ENCODE results near the gene RSAD1.
"Not testable (repeated sequence)": the region's sequence is repeated elsewhere in the genome, so short reads cannot be mapped to it uniquely, and the experiment has no call there.

Gene RSAD1

DNA sequence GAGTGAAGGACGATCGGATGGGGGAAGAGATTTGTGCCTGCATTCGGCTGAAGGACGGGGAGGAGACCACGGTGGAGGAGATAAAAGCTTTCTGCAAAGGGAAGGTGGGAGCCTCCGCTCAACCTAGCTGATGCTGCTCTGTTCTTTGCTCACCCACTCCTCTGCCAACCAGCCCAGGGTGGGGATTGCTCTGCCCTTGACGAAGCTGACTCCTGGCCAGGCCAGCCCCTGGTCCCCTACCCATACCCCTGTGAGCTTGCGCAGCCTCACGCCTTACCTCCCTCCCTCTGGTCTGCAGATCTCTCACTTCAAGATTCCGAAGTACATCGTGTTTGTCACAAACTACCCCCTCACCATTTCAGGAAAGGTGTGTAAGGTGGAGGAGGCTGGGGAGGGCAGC is 4.8 kb upstream of the RSAD1 start:
- Histone ChIP-seq H3K36me3 (no peaks in the 10 kb centered on the region), H3K4me1 (no peaks in the 10 kb centered on the region), H3K9me3 (no peaks in the 10 kb centered on the region), H3K4me3 (ENCODE audit: low read depth, low read length) (no peak overlapping the region), H3K27me3 (peaks cover 57% of the 10 kb centered on the region)
- no peak for DNase-seq
- TF ChIP-seq, protein P1, sequence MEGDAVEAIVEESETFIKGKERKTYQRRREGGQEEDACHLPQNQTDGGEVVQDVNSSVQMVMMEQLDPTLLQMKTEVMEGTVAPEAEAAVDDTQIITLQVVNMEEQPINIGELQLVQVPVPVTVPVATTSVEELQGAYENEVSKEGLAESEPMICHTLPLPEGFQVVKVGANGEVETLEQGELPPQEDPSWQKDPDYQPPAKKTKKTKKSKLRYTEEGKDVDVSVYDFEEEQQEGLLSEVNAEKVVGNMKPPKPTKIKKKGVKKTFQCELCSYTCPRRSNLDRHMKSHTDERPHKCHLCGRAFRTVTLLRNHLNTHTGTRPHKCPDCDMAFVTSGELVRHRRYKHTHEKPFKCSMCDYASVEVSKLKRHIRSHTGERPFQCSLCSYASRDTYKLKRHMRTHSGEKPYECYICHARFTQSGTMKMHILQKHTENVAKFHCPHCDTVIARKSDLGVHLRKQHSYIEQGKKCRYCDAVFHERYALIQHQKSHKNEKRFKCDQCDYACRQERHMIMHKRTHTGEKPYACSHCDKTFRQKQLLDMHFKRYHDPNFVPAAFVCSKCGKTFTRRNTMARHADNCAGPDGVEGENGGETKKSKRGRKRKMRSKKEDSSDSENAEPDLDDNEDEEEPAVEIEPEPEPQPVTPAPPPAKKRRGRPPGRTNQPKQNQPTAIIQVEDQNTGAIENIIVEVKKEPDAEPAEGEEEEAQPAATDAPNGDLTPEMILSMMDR (IDR thresholded peaks at IDR 0.05; ENCODE audit: low read depth, low read length): no peak

DNA sequence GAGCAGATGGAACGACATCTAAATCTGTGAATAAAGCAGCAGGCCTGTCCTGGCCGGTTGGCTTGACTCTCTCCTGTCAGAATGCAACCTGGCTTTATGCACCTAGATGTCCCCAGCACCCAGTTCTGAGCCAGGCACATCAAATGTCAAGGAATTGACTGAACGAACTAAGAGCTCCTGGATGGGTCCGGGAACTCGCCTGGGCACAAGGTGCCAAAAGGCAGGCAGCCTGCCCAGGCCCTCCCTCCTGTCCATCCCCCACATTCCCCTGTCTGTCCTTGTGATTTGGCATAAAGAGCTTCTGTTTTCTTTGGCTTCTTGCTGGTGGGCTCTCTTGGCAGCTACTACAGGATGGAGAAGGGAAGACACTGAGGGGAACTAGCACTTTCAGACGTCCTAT is 4.1 kb upstream of the RSAD1 start:
- TF ChIP-seq, protein P1 (IDR thresholded peaks at IDR 0.05; ENCODE audit: low read depth, low read length): no peak
- H3K27me3 ChIP-seq: peaks cover 51% of the 10 kb centered on the region
- H3K9me3 ChIP-seq: no peaks in the 10 kb centered on the region
- H3K36me3 ChIP-seq: no peaks in the 10 kb centered on the region; the same call in 1 of the 2 replicates
- no peak overlapping the region for H3K4me3 ChIP-seq (ENCODE audit: low read depth, low read length)
- no peak for DNase-seq
- no peaks in the 10 kb centered on the region for H3K4me1 ChIP-seq

DNA sequence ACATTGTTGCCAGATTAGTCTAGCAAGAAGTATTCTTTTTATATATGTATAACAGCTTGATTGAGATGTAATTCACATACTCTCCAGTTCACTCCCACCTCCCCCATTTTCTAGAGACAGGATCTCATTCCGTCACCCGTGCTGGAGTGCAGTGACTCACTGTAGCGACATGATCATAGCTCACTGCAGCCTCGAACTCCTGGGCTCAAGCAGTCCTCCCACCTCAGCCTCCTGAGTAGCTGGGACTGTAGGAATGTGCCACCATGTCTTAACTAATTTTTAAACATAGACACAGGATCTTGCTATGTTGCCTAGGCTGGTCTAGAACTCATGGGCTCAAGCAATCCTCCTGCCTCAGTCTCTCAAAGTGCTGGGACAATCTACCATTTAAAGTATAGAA is 3.3 kb upstream of the RSAD1 start:
- H3K27me3 ChIP-seq: peaks cover 44% of the 10 kb centered on the region
- H3K4me3 ChIP-seq (ENCODE audit: low read depth, low read length): no peak overlapping the region
- H3K4me1 ChIP-seq: no peaks in the 10 kb centered on the region
- no peaks in the 10 kb centered on the region for H3K9me3 ChIP-seq
- TF ChIP-seq, protein P1 (IDR thresholded peaks at IDR 0.05; ENCODE audit: low read depth, low read length): no peak
- no peak for DNase-seq
- no peaks in the 10 kb centered on the region; the same call in 1 of the 2 replicates for H3K36me3 ChIP-seq

DNA sequence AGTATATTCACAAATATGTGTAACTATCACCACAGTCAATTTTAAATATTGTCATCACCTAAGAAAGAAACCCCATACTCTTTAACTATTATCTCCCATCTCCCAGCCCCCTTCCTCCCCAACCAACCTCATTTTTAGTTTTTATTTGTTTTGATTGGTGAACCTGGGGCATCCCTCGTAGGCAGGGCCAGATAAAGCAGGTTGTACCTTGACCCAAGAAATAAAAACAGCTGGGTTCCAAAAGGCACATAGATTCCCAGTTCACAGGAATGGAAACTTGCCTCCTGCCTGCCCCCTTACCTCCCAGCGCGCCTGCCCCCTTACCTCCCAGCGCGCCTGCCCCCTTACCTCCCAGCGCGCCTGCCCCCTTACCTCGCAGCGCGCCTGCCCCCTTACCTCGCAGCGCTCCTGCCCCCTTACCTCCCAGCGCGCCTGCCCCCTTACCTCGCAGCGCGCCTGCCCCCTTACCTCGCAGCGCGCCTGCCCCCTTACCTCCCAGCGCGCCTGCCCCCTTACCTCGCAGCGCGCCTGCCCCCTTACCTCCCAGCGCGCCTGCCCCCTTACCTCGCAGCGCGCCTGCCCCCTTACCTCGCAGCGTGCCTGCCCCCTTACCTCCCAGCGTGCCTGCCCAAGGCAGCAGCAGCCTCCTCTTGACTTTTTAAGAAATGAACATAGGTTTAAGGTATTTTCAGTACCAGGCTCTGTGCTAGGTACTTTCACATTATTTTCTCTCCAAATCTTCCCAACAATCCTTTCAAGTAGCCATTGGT is 2.7 kb upstream of the RSAD1 start:
- peaks cover 44% of the 10 kb centered on the region for H3K27me3 ChIP-seq
- H3K9me3 ChIP-seq; H3K4me3 ChIP-seq (ENCODE audit: low read depth, low read length); DNase-seq; H3K4me1 ChIP-seq; H3K36me3 ChIP-seq: not testable (repeated sequence)

DNA sequence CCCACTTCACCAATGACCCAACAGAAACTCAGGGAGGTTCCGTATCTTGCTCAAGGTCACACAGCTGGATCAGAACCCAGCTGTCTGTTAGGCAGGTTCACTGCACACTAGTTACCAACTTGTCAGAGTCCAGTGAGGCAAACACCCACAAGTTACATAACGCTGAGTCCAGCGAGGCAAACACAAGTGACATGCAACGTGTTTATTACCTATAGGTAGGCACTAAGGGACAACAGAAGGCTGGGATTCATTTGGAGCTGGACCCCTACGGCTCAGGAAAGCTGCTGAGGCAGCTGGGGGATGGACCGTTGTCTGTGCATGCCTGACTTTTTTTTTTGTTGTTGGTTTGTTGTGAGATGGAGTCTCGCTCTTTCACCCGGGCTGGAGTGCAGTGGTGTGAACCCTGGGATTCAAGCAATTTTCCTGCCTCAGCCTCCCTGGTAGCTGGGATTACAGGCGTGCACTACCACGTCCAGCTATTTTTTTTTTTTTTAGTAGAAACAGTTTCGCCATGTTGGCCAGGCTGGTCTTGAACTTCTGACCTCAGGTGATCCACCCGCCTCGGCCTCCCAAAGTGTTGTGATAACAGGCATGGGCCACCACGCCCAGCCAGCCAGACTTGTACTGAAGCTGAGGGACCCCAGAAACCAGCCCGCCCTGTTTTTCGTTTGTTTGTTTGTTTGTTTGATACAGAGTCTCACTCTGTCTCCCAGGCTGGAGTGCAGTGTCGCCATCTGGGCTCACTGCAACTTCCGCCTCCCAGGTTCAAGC is 1.9 kb upstream of the RSAD1 start:
- Histone ChIP-seq H3K4me1 (no peaks in the 10 kb centered on the region), H3K4me3 (ENCODE audit: low read depth, low read length) (no peak overlapping the region), H3K27me3 (peaks cover 39% of the 10 kb centered on the region), H3K9me3 (no peaks in the 10 kb centered on the region), H3K36me3 (no peaks in the 10 kb centered on the region; the same call in 1 of the 2 replicates)
- no peak for DNase-seq
- TF ChIP-seq, protein P1 (IDR thresholded peaks at IDR 0.05; ENCODE audit: low read depth, low read length): no peak

DNA sequence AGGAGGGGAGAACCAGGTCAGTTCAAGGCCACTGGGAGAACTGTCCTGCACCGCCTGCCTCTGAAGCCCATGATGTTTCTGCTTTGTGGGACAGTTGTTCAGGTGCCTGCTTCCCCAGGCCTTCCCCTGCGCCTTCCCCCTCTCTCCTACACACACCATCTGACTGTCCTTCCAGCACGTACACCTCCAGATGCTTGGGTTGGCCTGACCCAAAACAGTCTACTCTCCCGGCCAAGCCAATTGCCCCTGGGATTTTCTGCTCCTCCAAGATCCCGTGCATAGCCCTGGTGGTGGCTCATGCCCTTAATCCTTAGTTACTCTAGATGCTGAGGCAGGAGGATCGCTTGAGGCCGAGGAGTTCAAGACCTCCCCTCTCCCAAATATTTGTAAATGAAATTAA is 684 bp upstream of the RSAD1 start:
- no peaks in the 10 kb centered on the region for H3K9me3 ChIP-seq
- H3K4me3 ChIP-seq (ENCODE audit: low read depth, low read length): peak overlapping the region; percentile 67
- H3K36me3 ChIP-seq: peaks cover 5% of the 10 kb centered on the region
- H3K27me3 ChIP-seq: peaks cover 27% of the 10 kb centered on the region
- DNase-seq: no peak
- no peaks in the 10 kb centered on the region for H3K4me1 ChIP-seq
- TF ChIP-seq, protein P1 (IDR thresholded peaks at IDR 0.05; ENCODE audit: low read depth, low read length): no peak
